Peyer's patch (tissue), 4 donors: ENCODE results near the gene KDM6B. TPM values are rescaled to one million over a fixed set of nuclear protein-coding genes. Genes with fewer than 3 reads are reported as not detected.
"Not testable (repeated sequence)": the region's sequence is repeated elsewhere in the genome, so short reads cannot be mapped to it uniquely, and the experiment has no call there.

Experiments
- DNase-seq, 3 donors: peaks; one replicate each; pipeline ENCODE4 v3.0.0-alpha.2; 2017 to 2019
- H3K27ac ChIP-seq, 4 donors: fragments of 200-600 bp; sonication (generic); one replicate each; pipeline ENCODE4 v1.5.1; 2016 to 2019
- H3K27me3 ChIP-seq, 2 donors: fragments of 200-600 bp; sonication (generic); one replicate each; pipeline ENCODE4 v1.5.1; 2019
- H3K36me3 ChIP-seq, 3 donors: fragments of 200-600 bp; sonication (generic); one replicate each; pipeline ENCODE4 v1.5.1; 2016 to 2019
- H3K4me1 ChIP-seq, 4 donors: fragments of 200-600 bp; sonication (generic); one replicate each; pipeline ENCODE4 v1.5.1; 2016 to 2019
- H3K4me3 ChIP-seq, 4 donors: fragments of 200-600 bp; sonication (generic); 1 replicate in 3 of 4; 2 replicates in 1 of 4; pipeline ENCODE4 v1.5.1; 2016 to 2019; ENCODE audit warnings: mild to moderate bottlenecking in 1 of 4
- H3K9me3 ChIP-seq, 4 donors: fragments of 200-600 bp; sonication (generic); one replicate each; pipeline ENCODE4 v1.5.1; 2016 to 2019; ENCODE audit warnings: mild to moderate bottlenecking in 1 of 4
- CTCF ChIP-seq, 6 experiments: fragments of 450-650 bp in 4 of 6; fragments of 200-600 bp in 2 of 6; sonication (generic) in 1 of 6; IDR thresholded peaks; one replicate each; pipeline ENCODE4 v1.5.1; 2017 to 2019; ENCODE audit warnings: antibody characterized with exemption in 6 of 6, mild to moderate bottlenecking in 3 of 6, moderate library complexity in 1 of 6
- POLR2A ChIP-seq, 2 donors: fragments of 450-650 bp; IDR thresholded peaks; one replicate each; pipeline ENCODE4 v1.5.1; 2017; ENCODE audit warnings: antibody characterized with exemption in 2 of 2, mild to moderate bottlenecking in 2 of 2, moderate library complexity in 2 of 2
- total RNA-seq, 4 donors: library from RNA; depleted of rRNA; stranded (reverse); fragments of >200 nt; gene quantifications; one replicate each; pipeline ENCODE4 v1.1.0, GENCODE V29; 2016

KDM6B gene
- total RNA-seq, 4 donors from 2014 or later, result 32.1 to 45.6 (median 36.4) TPM

GRCh38 chr17:7859028-7859427 lies 25.0 kb downstream of the KDM6B start:
- Histone ChIP-seq H3K4me1 (peaks cover 6 to 36% (median 13%) of the 10 kb centered on the region in 4 donors), H3K27ac (no peak overlapping the region), H3K9me3 (no peaks in the 10 kb centered on the region), H3K27me3 (no peaks in the 10 kb centered on the region), H3K4me3 (no peak overlapping the region), H3K36me3 (peaks cover 0 to 14% (median 0%) of the 10 kb centered on the region in 3 donors)
- DNase-seq, result no peak
- TF ChIP-seq POLR2A (IDR thresholded peaks at IDR 0.05) (no peak), CTCF (IDR thresholded peaks at IDR 0.05) (no peak)

GRCh38 chr17:7862692-7863437 lies 28.8 kb downstream of the KDM6B start:
- Histone ChIP-seq H3K36me3 (no peaks in the 10 kb centered on the region), H3K9me3 (no peaks in the 10 kb centered on the region), H3K27me3 (no peaks in the 10 kb centered on the region), H3K4me3 (no peak overlapping the region), H3K27ac (no peak overlapping the region), H3K4me1 (peaks cover 0 to 13% (median 2%) of the 10 kb centered on the region in 4 donors)
- TF ChIP-seq POLR2A (IDR thresholded peaks at IDR 0.05) (no peak), CTCF (IDR thresholded peaks at IDR 0.05) (peak; percentile 71 to 87 (median 82))
- peak in 2 of 3 donors; percentile 55 to 73 for DNase-seq

- not testable (repeated sequence) for DNase-seq, H3K27ac ChIP-seq, H3K4me1 ChIP-seq, H3K27me3 ChIP-seq, H3K9me3 ChIP-seq, H3K4me3 ChIP-seq, H3K36me3 ChIP-seq
Observed at GRCh38 chr17:7864384-7864783, 30.4 kb downstream of the KDM6B start.

- no peak for DNase-seq
- Histone ChIP-seq H3K4me3 (no peak overlapping the region), H3K27me3 (no peaks in the 10 kb centered on the region), H3K36me3 (no peaks in the 10 kb centered on the region), H3K27ac (no peak overlapping the region), H3K4me1 (no peaks in the 10 kb centered on the region), H3K9me3 (no peaks in the 10 kb centered on the region)
- no peak for TF ChIP-seq CTCF (IDR thresholded peaks at IDR 0.05)
- TF ChIP-seq POLR2A (IDR thresholded peaks at IDR 0.05), result no peak
Observed at GRCh38 chr17:7864995-7865650, 31.1 kb downstream of the KDM6B start.

- H3K27me3 ChIP-seq, result no peaks in the 10 kb centered on the region
- no peaks in the 10 kb centered on the region for H3K9me3 ChIP-seq
- H3K27ac ChIP-seq, result no peak overlapping the region
- no peaks in the 10 kb centered on the region for H3K4me1 ChIP-seq
- no peak for TF ChIP-seq POLR2A (IDR thresholded peaks at IDR 0.05)
- TF ChIP-seq CTCF (IDR thresholded peaks at IDR 0.05), result no peak
- DNase-seq, result peak in 1 of 3 donors; percentile 48
- H3K4me3 ChIP-seq, result no peak overlapping the region
- H3K36me3 ChIP-seq, result no peaks in the 10 kb centered on the region
Observed at GRCh38 chr17:7867881-7868329, 33.9 kb downstream of the KDM6B start.

- no peak for DNase-seq
- Histone ChIP-seq H3K4me3 (no peak overlapping the region), H3K27me3 (no peaks in the 10 kb centered on the region), H3K36me3 (no peaks in the 10 kb centered on the region), H3K27ac (no peak overlapping the region), H3K9me3 (no peaks in the 10 kb centered on the region), H3K4me1 (no peaks in the 10 kb centered on the region)
- no peak for TF ChIP-seq POLR2A (IDR thresholded peaks at IDR 0.05)
- TF ChIP-seq CTCF (IDR thresholded peaks at IDR 0.05), result no peak
Observed at GRCh38 chr17:7873051-7873450, 39.0 kb downstream of the KDM6B start.
